H1 (cell line): ENCODE measurements around the gene KHDRBS2. TPM values are rescaled to one million over a fixed set of nuclear protein-coding genes. Genes with fewer than 3 reads are reported as not detected.
A peak's percentile ranks its signal among the peaks of the same experiment; 100 is the strongest.

Experiments
- CTCF ChIA-PET: fragments of 300-600 bp; sonication (Branson Sonifier 250); formaldehyde crosslinking; loops from one replicate; lab custom pipeline; 2021; ENCODE audit not compliant: partially characterized antibody; lab: Charles Lee
- POLR2A ChIA-PET: fragments of 300-600 bp; sonication (Branson Sonifier 250); formaldehyde crosslinking; loops from one replicate; lab custom pipeline; 2021; ENCODE audit warnings: inconsistent platforms; ENCODE audit not compliant: partially characterized antibody; lab: Charles Lee
- DNase-seq, 2 experiments: peaks; one replicate each; pipeline versions ENCODE4 v3.0.0 to v3.0.0-alpha.2; 2010 to 2022; ENCODE audit warnings: low spot score in 2 of 2, low read depth in 1 of 2, mixed read lengths in 1 of 2
- FAIRE-seq: peaks from 2 replicates; lab custom pipeline; 2011; peaks lifted over from hg19 to GRCh38; lab: Jason Lieb, UNC
- H2AFZ ChIP-seq: 2 replicates; pipeline ENCODE4 v1.8.1; 2012; ENCODE audit warnings: low read length, inconsistent platforms
- H2AK5ac ChIP-seq: 2 replicates; pipeline ENCODE4 v1.6.1; 2013; ENCODE audit warnings: low read depth, low read length
- H2BK120ac ChIP-seq: replicated peaks from 2 replicates; pipeline ENCODE3; 2013; ENCODE audit warnings: low read depth, low read length, inconsistent platforms
- H2BK12ac ChIP-seq: 2 replicates; pipeline ENCODE4 v1.6.1; 2013; ENCODE audit warnings: low read depth, low read length
- H2BK15ac ChIP-seq: 2 replicates; pipeline ENCODE4 v1.6.1; 2013; ENCODE audit warnings: low read length
- H2BK20ac ChIP-seq: 2 replicates; pipeline ENCODE4 v1.6.1; 2013; ENCODE audit warnings: low read length
- H2BK5ac ChIP-seq: 2 replicates; pipeline ENCODE4 v1.6.1; 2013; ENCODE audit warnings: low read depth, low read length
- H3K14ac ChIP-seq: 2 replicates; pipeline ENCODE4 v1.6.1; 2013; ENCODE audit warnings: inconsistent platforms; ENCODE audit not compliant: insufficient read length
- H3K18ac ChIP-seq: 2 replicates; pipeline ENCODE4 v1.6.1; 2013; ENCODE audit warnings: low read length; ENCODE audit errors: extremely low read depth
- H3K23ac ChIP-seq: 2 replicates; pipeline ENCODE4 v1.6.1; 2013; ENCODE audit warnings: inconsistent platforms; ENCODE audit not compliant: insufficient read length
- H3K23me2 ChIP-seq: 2 replicates; pipeline ENCODE4 v1.6.1; 2013; ENCODE audit warnings: low read depth, low read length
- H3K27ac ChIP-seq: 2 replicates; pipeline ENCODE4 v1.6.1; 2011; ENCODE audit warnings: low read depth, low read length, inconsistent platforms
- H3K27me3 ChIP-seq, 4 experiments: replicated peaks in 1 of 4; 1 replicate in 1 of 4; 2 replicates in 3 of 4; pipeline versions ENCODE4 v1.6.1 to v1.8.1; 2011 to 2013; ENCODE audit warnings: low read length in 3 of 4, mild to moderate bottlenecking in 3 of 4, inconsistent platforms in 2 of 4, mixed read lengths in 2 of 4, moderate library complexity in 1 of 4; ENCODE audit not compliant: control insufficient read depth in 3 of 4, insufficient read depth in 3 of 4; ENCODE audit errors: extremely low read depth in 1 of 4
- H3K36me3 ChIP-seq, 4 experiments: 2 replicates each; pipeline versions ENCODE4 v1.6.1 to v1.8.1; 2011 to 2013; ENCODE audit warnings: mild to moderate bottlenecking in 4 of 4, low read length in 3 of 4, moderate library complexity in 2 of 4, control low read depth in 1 of 4, inconsistent platforms in 1 of 4; ENCODE audit not compliant: insufficient read depth in 4 of 4, control insufficient read depth in 2 of 4
- H3K4ac ChIP-seq: replicated peaks from 2 replicates; pipeline ENCODE3; 2013; ENCODE audit warnings: low read length, low read depth, mixed read lengths, inconsistent platforms; ENCODE audit not compliant: insufficient read length
- H3K4me1 ChIP-seq, 4 experiments: replicated peaks in 1 of 4; 1 replicate in 1 of 4; 2 replicates in 3 of 4; pipeline versions ENCODE4 v1.6.1 to v1.8.1; 2011 to 2013; ENCODE audit warnings: low read length in 3 of 4, inconsistent platforms in 2 of 4, mixed read lengths in 1 of 4; ENCODE audit not compliant: insufficient read depth in 4 of 4, control insufficient read depth in 3 of 4
- H3K4me2 ChIP-seq, 2 experiments: 2 replicates each; pipeline versions ENCODE4 v1.6.1 to v1.8.1; 2011 to 2013; ENCODE audit warnings: low read depth in 2 of 2, low read length in 2 of 2, control low read depth in 1 of 2, inconsistent platforms in 1 of 2, mild to moderate bottlenecking in 1 of 2; ENCODE audit not compliant: insufficient read depth in 1 of 2
- H3K4me3 ChIP-seq, 4 experiments: fragments of 200-600, 300-600 bp in 1 of 4; sonication (generic), shearing (Covaris generic), sonication (Bioruptor Twin) in 1 of 4; 2 replicates each; pipeline versions ENCODE4 v1.5.1 to v1.8.1; 2011 to 2016; ENCODE audit warnings: low read length in 4 of 4, low read depth in 3 of 4, control low read depth in 2 of 4, inconsistent platforms in 2 of 4, mild to moderate bottlenecking in 2 of 4, mixed read lengths in 1 of 4, moderate library complexity in 1 of 4; ENCODE audit not compliant: insufficient read depth in 2 of 4; ENCODE audit errors: extremely low read depth in 1 of 4
- H3K56ac ChIP-seq: replicated peaks from 2 replicates; pipeline ENCODE3; 2013; ENCODE audit warnings: low read depth, mild to moderate bottlenecking, mixed read lengths, low read length, inconsistent platforms; ENCODE audit not compliant: insufficient read length
- H3K79me1 ChIP-seq: 2 replicates; pipeline ENCODE4 v1.6.1; 2013; ENCODE audit warnings: low read depth, low read length, control low read depth
- H3K79me2 ChIP-seq, 2 experiments: 2 replicates each; pipeline versions ENCODE4 v1.6.1 to v1.8.1; 2012 to 2013; ENCODE audit warnings: low read length in 2 of 2, mild to moderate bottlenecking in 2 of 2, inconsistent platforms in 1 of 2; ENCODE audit not compliant: insufficient read depth in 2 of 2, control insufficient read depth in 1 of 2
- H3K9ac ChIP-seq, 4 experiments: replicated peaks in 1 of 4; 1 replicate in 1 of 4; 2 replicates in 3 of 4; pipeline versions ENCODE4 v1.6.1 to v1.8.1; 2011 to 2013; ENCODE audit warnings: low read depth in 3 of 4, low read length in 3 of 4, control low read depth in 2 of 4, mild to moderate bottlenecking in 2 of 4, moderate library complexity in 2 of 4, inconsistent platforms in 1 of 4; ENCODE audit errors: extremely low read depth in 1 of 4
- H3K9me3 ChIP-seq, 2 experiments: 2 replicates each; pipeline versions ENCODE4 v1.6.1 to v1.8.1; 2012 to 2013; ENCODE audit warnings: mild to moderate bottlenecking in 2 of 2, moderate library complexity in 2 of 2, control low read depth in 1 of 2, inconsistent platforms in 1 of 2, low read depth in 1 of 2, low read length in 1 of 2, mixed read lengths in 1 of 2; ENCODE audit not compliant: insufficient read depth in 2 of 2
- H4K20me1 ChIP-seq, 2 experiments: replicated peaks in 1 of 2; 2 replicates each; pipeline versions ENCODE3 to v1.8.1; 2011 to 2013; ENCODE audit warnings: inconsistent platforms in 2 of 2, low read length in 2 of 2, mild to moderate bottlenecking in 1 of 2; ENCODE audit not compliant: insufficient read depth in 2 of 2, control insufficient read depth in 1 of 2
- H4K5ac ChIP-seq: 2 replicates; pipeline ENCODE4 v1.6.1; 2013; ENCODE audit warnings: low read length, low read depth, mixed read lengths, inconsistent platforms; ENCODE audit not compliant: insufficient read length
- H4K8ac ChIP-seq: 2 replicates; pipeline ENCODE4 v1.8.0; 2013; ENCODE audit warnings: mild to moderate bottlenecking, moderate library complexity, low read length, inconsistent platforms; ENCODE audit not compliant: insufficient read depth; ENCODE audit errors: extremely low read depth
- H4K91ac ChIP-seq: replicated peaks from 2 replicates; pipeline ENCODE3; 2013; ENCODE audit warnings: low read length, mixed read lengths, inconsistent platforms; ENCODE audit not compliant: insufficient read length
- SIX5 ChIP-seq: IDR thresholded peaks from 2 replicates; pipeline ENCODE4 v1.6.1; 2011; ENCODE audit warnings: mild to moderate bottlenecking, low read depth, low read length
- WGBS, 2 experiments: shearing (Covaris generic) in 1 of 2; methylation state at CpG; one replicate each; pipeline versions ENCODE4 v1.1.6 to v1.1.7; 2013 to 2015; ENCODE audit warnings: low lambda C conversion rate in 2 of 2, mixed read lengths in 2 of 2, inconsistent platforms in 1 of 2, low coverage in 1 of 2, missing lambda C conversion rate in 1 of 2; ENCODE audit not compliant: insufficient replicate concordance in 2 of 2, insufficient coverage in 1 of 2, insufficient read length in 1 of 2; ENCODE audit errors: extremely low coverage in 1 of 2, missing lambda C conversion rate in 1 of 2; 5-methylcytosine and 5-hydroxymethylcytosine counted together
- polyA plus RNA-seq, 7 experiments: library from polyadenylated mRNA; depleted of rRNA in 3 of 7; stranded (reverse) in 5 of 7; unstranded in 2 of 7; fragments of >200 nt in 5 of 7; fragments of 200-250 nt in 2 of 7; gene quantifications; 1 replicate in 5 of 7; 2 replicates in 1 of 7; 4 replicates in 1 of 7; pipeline versions ENCODE4 v1.2.1 to v1.2.3, GENCODE V29; 2011 to 2013; ENCODE audit warnings: missing spikeins in 2 of 7, mixed read lengths in 2 of 7
- total RNA-seq: library from RNA; stranded (reverse); fragmentation: NEBNext Ultra II Directional; extraction: Animal tissue kit (Norgen Biotek cat#: 25700); gene quantifications from 2 replicates; pipeline ENCODE4 v1.2.1, GENCODE V29; 2021

Gene KHDRBS2
- total and polyA plus RNA-seq, 2 of the 8 experiments (the other 6 are each of a cell fraction or from before 2014, with no cell fraction given): 5.2 to 7.7 TPM

- Histone ChIP-seq H4K91ac (no peak overlapping the region), H4K20me1 (no peaks in the 10 kb centered on the region), H3K27me3 (no peaks in the 10 kb centered on the region), H2AFZ (no peak overlapping the region), H2BK20ac (no peak overlapping the region), H3K23me2 (no peaks in the 10 kb centered on the region; the same call in 1 of the 2 replicates), H2AK5ac (no peak overlapping the region), H4K8ac (no peak overlapping the region), H3K56ac (peak overlapping the region; percentile 65), H3K9me3 (no peaks in the 10 kb centered on the region), H3K4me2 (no peak overlapping the region), H2BK120ac (peak overlapping the region; percentile 80), H3K18ac (no peak overlapping the region), H3K79me1 (no peaks in the 10 kb centered on the region), H3K27ac (no peak overlapping the region), H3K4me1 (peaks cover 0 to 4% (median 0%) of the 10 kb centered on the region in 4 experiments; a peak in 1 of 7 replicates), H3K4me3 (no peak overlapping the region), H3K9ac (no peak overlapping the region), H2BK12ac (no peak overlapping the region), H3K4ac (peak overlapping the region; percentile 73), H3K23ac (no peak overlapping the region), H3K79me2 (peaks cover 0 to 92% of the 10 kb centered on the region in 2 experiments; a peak in 3 of 4 replicates), H3K36me3 (no peaks in the 10 kb centered on the region), H2BK15ac (no peak overlapping the region), H4K5ac (no peak overlapping the region), H3K14ac (no peak overlapping the region), H2BK5ac (no peak overlapping the region)
- TF ChIP-seq SIX5: no peak
- WGBS, 2 experiments: 96% methylated on average over 3 of the region's 3 CpGs; no CpG with 5 or more reads in 1 of the 2 experiments
- FAIRE-seq: no peak
- ChIA-PET CTCF (interaction anchor here (0.6 to 1.3 kb wide), 2 partner anchors 26 to 650 kb away, joined by 3 read pairs; no protein-coding TSS in a partner anchor), POLR2A (no interaction called here)
- no peak for DNase-seq
Measured at GRCh38 chr6:62280099-62280498, 5.9 kb downstream of the KHDRBS2 start.
